22Rv1 (cell line): ENCODE results near the gene ADAMTS15.

Experiments used
- CTCF ChIP-seq: fragments of 450-650 bp; IDR thresholded peaks from 2 replicates; pipeline ENCODE4 v1.5.1; 2017; ENCODE audit warnings: mild to moderate bottlenecking
- ZFX ChIP-seq: fragments of 450-650 bp; IDR thresholded peaks from 2 replicates; pipeline ENCODE4 v1.6.1; 2017; ENCODE audit warnings: antibody characterized with exemption, borderline replicate concordance

GRCh38 chr11:130416906-130417305, 31.5 kb upstream of the ADAMTS15 start:
- TF ChIP-seq CTCF (no peak), ZFX (no peak)
